Measurements from ENCODE around the gene STOM. TPM values are rescaled to one million over a fixed set of nuclear protein-coding genes. Genes with fewer than 3 reads are reported as not detected.

STOM gene
- total RNA-seq, 1 donor from 2014 or later = 53.2 TPM

DNA sequence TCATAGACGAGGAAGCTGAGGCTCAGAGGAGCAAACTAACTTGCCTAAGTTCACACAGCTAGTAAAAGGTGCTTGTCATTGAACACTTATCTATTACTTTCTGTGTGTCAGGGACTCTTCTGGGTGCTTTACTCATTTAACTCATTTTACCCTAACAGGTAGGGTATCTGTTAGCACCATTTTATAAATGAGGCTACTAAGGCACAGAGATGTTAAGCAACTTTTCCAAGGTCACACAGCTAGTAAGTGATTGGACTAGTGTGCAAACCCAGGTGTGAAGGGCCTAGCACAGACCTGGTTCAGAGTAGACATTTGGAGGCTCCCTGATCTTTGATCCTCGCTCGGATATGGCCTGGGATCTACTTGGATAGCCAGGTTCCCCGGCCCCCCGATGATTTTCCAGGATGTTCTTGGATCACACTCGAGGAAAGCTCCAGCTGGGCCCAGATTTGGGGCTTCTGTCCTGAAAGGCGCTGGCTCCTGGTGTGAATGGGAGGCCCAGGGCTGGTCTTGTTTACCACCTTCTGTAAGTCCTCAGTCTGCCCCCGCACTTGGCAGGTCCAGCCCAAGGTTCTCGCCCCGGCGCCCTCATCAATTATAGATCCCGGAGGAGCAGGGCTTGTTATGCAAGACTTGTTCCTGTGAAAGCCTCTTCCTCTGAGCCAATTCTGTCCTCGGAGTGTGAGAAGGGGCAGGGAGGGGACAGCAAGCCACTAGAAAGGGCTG lies 64.6 kb downstream of the STOM start:
- TF ChIP-seq, protein P1, sequence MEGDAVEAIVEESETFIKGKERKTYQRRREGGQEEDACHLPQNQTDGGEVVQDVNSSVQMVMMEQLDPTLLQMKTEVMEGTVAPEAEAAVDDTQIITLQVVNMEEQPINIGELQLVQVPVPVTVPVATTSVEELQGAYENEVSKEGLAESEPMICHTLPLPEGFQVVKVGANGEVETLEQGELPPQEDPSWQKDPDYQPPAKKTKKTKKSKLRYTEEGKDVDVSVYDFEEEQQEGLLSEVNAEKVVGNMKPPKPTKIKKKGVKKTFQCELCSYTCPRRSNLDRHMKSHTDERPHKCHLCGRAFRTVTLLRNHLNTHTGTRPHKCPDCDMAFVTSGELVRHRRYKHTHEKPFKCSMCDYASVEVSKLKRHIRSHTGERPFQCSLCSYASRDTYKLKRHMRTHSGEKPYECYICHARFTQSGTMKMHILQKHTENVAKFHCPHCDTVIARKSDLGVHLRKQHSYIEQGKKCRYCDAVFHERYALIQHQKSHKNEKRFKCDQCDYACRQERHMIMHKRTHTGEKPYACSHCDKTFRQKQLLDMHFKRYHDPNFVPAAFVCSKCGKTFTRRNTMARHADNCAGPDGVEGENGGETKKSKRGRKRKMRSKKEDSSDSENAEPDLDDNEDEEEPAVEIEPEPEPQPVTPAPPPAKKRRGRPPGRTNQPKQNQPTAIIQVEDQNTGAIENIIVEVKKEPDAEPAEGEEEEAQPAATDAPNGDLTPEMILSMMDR (IDR thresholded peaks at IDR 0.05) = no peak
- Mint-ChIP-seq H3K36me3 (ENCODE audit: unreplicated experiment) (peaks cover 25% of the 10 kb centered on the region), H3K4me3 (ENCODE audit: unreplicated experiment) (no peak overlapping the region), H3K4me1 (ENCODE audit: unreplicated experiment) (peaks cover 4% of the 10 kb centered on the region), H3K9me3 (ENCODE audit: unreplicated experiment) (no peaks in the 10 kb centered on the region), H3K27me3 (ENCODE audit: unreplicated experiment) (no peaks in the 10 kb centered on the region), H3K27ac (ENCODE audit: unreplicated experiment) (no peak overlapping the region)
- DNase-seq (ENCODE audit: extremely low spot score, unreplicated experiment) = no peak

DNA sequence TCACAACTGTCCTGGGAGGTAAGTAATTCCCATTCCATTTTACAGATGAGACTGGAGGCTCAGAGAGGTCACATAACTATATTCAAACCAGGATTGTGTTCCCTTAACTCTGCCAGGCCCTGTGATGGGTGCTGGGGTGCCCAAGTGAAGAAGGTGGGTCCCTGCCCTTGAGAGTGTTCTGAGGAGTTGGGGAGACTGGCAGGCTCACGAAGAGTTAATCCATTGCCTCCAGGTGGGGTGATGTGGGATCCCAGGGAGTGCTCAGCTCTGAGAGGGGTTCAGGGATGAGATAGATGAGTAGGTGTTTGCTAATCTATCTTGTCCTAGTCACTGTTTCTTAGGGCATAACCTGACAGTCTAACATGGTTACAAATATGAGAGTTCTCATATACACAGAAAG lies 65.3 kb downstream of the STOM start:
- no peak overlapping the region for H3K27ac Mint-ChIP-seq (ENCODE audit: unreplicated experiment)
- TF ChIP-seq, protein P1 (IDR thresholded peaks at IDR 0.05) = no peak
- no peak overlapping the region for H3K4me3 Mint-ChIP-seq (ENCODE audit: unreplicated experiment)
- H3K36me3 Mint-ChIP-seq (ENCODE audit: unreplicated experiment) = peaks cover 20% of the 10 kb centered on the region
- peaks cover 9% of the 10 kb centered on the region for H3K4me1 Mint-ChIP-seq (ENCODE audit: unreplicated experiment)
- no peaks in the 10 kb centered on the region for H3K9me3 Mint-ChIP-seq (ENCODE audit: unreplicated experiment)
- no peaks in the 10 kb centered on the region for H3K27me3 Mint-ChIP-seq (ENCODE audit: unreplicated experiment)
- no peak for DNase-seq (ENCODE audit: extremely low spot score, unreplicated experiment)

DNA sequence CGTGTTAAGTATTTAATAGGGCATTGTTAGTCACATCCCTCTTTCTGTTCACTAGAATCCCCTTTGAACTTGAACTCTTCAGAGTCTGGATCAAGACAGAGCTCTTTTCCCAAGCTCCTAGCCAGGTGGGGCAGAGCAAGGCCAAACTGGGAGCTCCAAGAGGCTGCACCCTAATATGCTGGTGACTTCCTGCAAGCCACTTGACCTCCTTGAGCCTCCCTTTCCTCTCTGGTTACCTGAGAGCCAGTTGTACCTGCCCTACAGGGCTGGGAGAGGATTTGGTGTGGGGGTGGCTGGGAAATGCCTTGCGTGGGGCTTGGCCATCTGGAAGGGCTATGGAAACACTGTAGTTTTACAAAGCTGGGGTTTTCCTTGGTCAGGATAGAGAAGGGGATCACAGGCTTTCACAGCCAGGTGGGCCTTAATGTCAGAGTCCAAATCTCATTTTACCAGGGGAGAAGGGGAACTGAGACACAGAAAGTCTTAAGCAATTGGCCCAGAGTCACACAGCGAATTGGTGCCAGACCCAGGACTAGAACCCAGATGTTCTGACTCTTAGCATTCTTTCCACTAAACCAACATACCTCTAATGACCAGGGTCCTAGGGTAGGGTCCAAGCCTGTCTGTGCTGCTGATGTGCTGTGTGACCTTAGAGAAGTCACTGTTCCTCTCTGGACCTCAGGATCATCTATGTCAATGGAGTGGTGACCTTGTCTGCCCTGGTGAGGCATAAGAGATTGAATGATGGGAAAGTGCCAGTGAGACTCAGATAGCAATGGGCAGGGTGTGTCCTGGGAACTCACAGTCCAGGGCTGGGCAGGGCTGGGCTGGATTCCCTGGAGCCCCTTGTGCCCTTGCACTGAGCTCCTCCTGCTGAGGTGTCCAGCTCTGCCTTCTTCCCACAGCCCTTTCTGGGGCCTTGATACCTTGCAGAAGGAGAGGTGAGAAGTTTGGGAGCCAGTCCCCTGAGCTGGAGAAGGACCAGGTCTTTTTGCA lies 66.3 kb downstream of the STOM start:
- TF ChIP-seq, protein P1 (IDR thresholded peaks at IDR 0.05) = no peak
- Mint-ChIP-seq H3K27me3 (ENCODE audit: unreplicated experiment) (no peaks in the 10 kb centered on the region), H3K36me3 (ENCODE audit: unreplicated experiment) (peaks cover 17% of the 10 kb centered on the region), H3K4me1 (ENCODE audit: unreplicated experiment) (peaks cover 17% of the 10 kb centered on the region), H3K9me3 (ENCODE audit: unreplicated experiment) (no peaks in the 10 kb centered on the region), H3K4me3 (ENCODE audit: unreplicated experiment) (no peak overlapping the region), H3K27ac (ENCODE audit: unreplicated experiment) (no peak overlapping the region)
- no peak for DNase-seq (ENCODE audit: extremely low spot score, unreplicated experiment)

DNA sequence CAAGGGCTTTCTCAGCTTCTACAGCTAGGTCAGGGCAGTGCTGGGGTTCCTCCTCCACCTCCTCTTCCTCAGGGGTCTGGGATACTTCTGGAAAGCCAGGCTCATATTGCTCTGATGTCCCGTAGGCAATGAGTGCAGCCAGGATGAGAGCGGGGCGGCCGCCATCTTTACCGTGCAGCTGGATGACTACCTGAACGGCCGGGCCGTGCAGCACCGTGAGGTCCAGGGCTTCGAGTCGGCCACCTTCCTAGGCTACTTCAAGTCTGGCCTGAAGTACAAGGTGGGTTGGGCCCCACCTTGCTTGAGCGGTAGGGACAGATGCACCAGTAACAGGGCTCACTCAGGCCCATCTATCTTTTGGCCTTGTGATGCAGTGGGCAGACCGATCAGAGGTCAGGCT lies 67.3 kb downstream of the STOM start:
- H3K36me3 Mint-ChIP-seq (ENCODE audit: unreplicated experiment) = peaks cover 15% of the 10 kb centered on the region
- H3K27me3 Mint-ChIP-seq (ENCODE audit: unreplicated experiment) = no peaks in the 10 kb centered on the region
- no peak for DNase-seq (ENCODE audit: extremely low spot score, unreplicated experiment)
- TF ChIP-seq, protein P1 (IDR thresholded peaks at IDR 0.05) = no peak
- H3K4me1 Mint-ChIP-seq (ENCODE audit: unreplicated experiment) = peaks cover 25% of the 10 kb centered on the region
- no peak overlapping the region for H3K27ac Mint-ChIP-seq (ENCODE audit: unreplicated experiment)
- no peaks in the 10 kb centered on the region for H3K9me3 Mint-ChIP-seq (ENCODE audit: unreplicated experiment)
- no peak overlapping the region for H3K4me3 Mint-ChIP-seq (ENCODE audit: unreplicated experiment)

DNA sequence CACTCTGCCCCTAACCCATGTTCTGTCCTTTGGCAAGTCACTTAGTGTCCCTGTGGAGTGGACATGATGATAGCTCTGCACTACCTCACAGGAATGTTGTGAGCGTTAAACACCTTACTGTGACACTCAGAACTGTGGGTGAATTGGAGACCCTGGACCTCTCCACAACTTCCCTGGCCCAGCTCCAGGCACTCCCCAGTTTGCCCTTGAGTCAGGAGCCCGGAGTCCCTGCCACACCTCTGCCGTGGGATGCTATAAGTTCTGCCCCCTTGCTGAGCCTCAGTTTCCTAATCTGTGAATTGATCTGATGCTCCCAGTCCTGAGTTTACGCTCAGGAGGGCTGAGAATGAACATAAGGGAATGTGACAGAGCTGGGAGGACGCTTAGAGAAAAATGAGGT lies 67.7 kb downstream of the STOM start:
- H3K27me3 Mint-ChIP-seq (ENCODE audit: unreplicated experiment) = no peaks in the 10 kb centered on the region
- H3K4me3 Mint-ChIP-seq (ENCODE audit: unreplicated experiment) = no peak overlapping the region
- TF ChIP-seq, protein P1 (IDR thresholded peaks at IDR 0.05) = no peak
- peaks cover 25% of the 10 kb centered on the region for H3K4me1 Mint-ChIP-seq (ENCODE audit: unreplicated experiment)
- no peak for DNase-seq (ENCODE audit: extremely low spot score, unreplicated experiment)
- no peak overlapping the region for H3K27ac Mint-ChIP-seq (ENCODE audit: unreplicated experiment)
- no peaks in the 10 kb centered on the region for H3K9me3 Mint-ChIP-seq (ENCODE audit: unreplicated experiment)
- peaks cover 11% of the 10 kb centered on the region for H3K36me3 Mint-ChIP-seq (ENCODE audit: unreplicated experiment)
